ENCODE measurements around the gene OR2AT4. TPM values are rescaled to one million over a fixed set of nuclear protein-coding genes. Genes with fewer than 3 reads are reported as not detected.
"Not testable (repeated sequence)": the region's sequence is repeated elsewhere in the genome, so short reads cannot be mapped to it uniquely, and the experiment has no call there.

OR2AT4 gene
- total RNA-seq, 1 donor from 2014 or later, result not detected

- Mint-ChIP-seq H3K9me3 (peaks cover 28% of the 10 kb centered on the region), H3K27me3 (peaks cover 23% of the 10 kb centered on the region)
- no peak for TF ChIP-seq CTCF (IDR thresholded peaks at IDR 0.05)
Measured at GRCh38 chr11:75114465-75114864, 17.8 kb upstream of the OR2AT4 start.

DNA sequence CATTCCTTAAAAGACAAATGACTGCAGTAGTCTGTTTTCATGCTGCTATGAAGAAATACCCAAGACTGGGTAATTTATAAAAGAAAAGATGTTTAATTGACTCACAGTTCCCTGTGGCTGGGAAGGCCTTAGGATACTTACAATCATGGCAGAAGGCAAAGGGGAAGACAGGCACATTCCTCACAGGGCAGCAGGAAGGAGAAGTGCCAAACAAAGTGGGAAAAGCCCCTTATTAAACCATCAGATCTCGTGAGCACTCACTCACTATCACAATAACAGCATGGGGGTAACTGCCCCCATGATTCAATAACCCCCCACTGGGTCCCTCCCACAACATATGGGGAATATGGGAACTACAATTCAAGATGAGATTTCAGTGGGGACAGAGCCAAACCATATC is 16.4 kb upstream of the OR2AT4 start:
- POLR2A ChIA-PET, result no interaction called here
- Mint-ChIP-seq H3K27ac (no peak overlapping the region), H3K27me3 (peaks cover 20% of the 10 kb centered on the region), H3K9me3 (peaks cover 28% of the 10 kb centered on the region), H3K4me1 (no peaks in the 10 kb centered on the region), H3K4me3 (no peak overlapping the region), H3K36me3 (ENCODE audit: low read depth) (no peaks in the 10 kb centered on the region)
- CTCF ChIA-PET, result no interaction called here
- ATAC-seq (ENCODE audit: low read depth) (no peak), DNase-seq (no peak)
- no peak for TF ChIP-seq CTCF (IDR thresholded peaks at IDR 0.05)
- intact Hi-C loops (cut with micrococcal nuclease), result no loop called here

More at GRCh38 chr11:75114465-75114864, 17.8 kb upstream of the OR2AT4 start:
- ChIA-PET CTCF (no interaction called here), POLR2A (no interaction called here)
- no peak overlapping the region for H3K27ac Mint-ChIP-seq
- H3K4me1 Mint-ChIP-seq, result no peaks in the 10 kb centered on the region
- H3K4me3 Mint-ChIP-seq, result no peak overlapping the region
- intact Hi-C loops (cut with micrococcal nuclease), result no loop called here
- no peaks in the 10 kb centered on the region for H3K36me3 Mint-ChIP-seq (ENCODE audit: low read depth)
- ATAC-seq (ENCODE audit: low read depth), result no peak
- DNase-seq, result no peak

DNA sequence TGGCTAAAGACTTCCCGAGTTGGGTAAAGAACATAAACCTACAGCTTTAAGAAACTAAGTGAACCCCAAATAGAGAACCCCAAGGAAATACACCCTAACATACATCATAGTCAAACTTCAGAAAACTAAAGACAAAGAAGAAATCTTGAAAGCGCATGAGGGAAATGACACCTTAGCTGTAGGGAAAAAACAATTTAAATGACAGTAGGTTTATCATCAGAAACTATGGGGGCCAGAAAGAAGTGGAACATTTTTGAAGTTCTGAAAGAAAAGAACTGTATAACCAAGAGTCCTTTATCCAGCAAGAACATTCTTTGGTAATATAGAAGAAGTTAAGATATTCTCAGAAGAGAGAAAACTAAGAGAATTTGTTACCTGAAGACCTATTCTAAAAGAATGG is 15.5 kb upstream of the OR2AT4 start:
- DNase-seq, result no peak
- ATAC-seq (ENCODE audit: low read depth), result no peak
- ChIA-PET CTCF (no interaction called here), POLR2A (no interaction called here)
- H3K27me3 Mint-ChIP-seq, result peaks cover 17% of the 10 kb centered on the region
- no peak overlapping the region for H3K27ac Mint-ChIP-seq
- no peak overlapping the region for H3K4me3 Mint-ChIP-seq
- no peak for TF ChIP-seq CTCF (IDR thresholded peaks at IDR 0.05)
- no peaks in the 10 kb centered on the region for H3K4me1 Mint-ChIP-seq
- no peaks in the 10 kb centered on the region for H3K36me3 Mint-ChIP-seq (ENCODE audit: low read depth)
- H3K9me3 Mint-ChIP-seq, result peaks cover 28% of the 10 kb centered on the region
- intact Hi-C loops (cut with micrococcal nuclease), result no loop called here

GRCh38 chr11:75107187-75107586 is 10.5 kb upstream of the OR2AT4 start:
- H3K4me3 Mint-ChIP-seq, result no peak overlapping the region
- intact Hi-C loops (cut with micrococcal nuclease), result no loop called here
- no peak for ATAC-seq (ENCODE audit: low read depth)
- ChIA-PET CTCF (no interaction called here), POLR2A (no interaction called here)
- DNase-seq, result no peak
- H3K27me3 Mint-ChIP-seq, result peaks cover 15% of the 10 kb centered on the region
- H3K9me3 Mint-ChIP-seq, result peaks cover 12% of the 10 kb centered on the region
- H3K36me3 Mint-ChIP-seq (ENCODE audit: low read depth), result no peaks in the 10 kb centered on the region
- no peak for TF ChIP-seq CTCF (IDR thresholded peaks at IDR 0.05)
- no peaks in the 10 kb centered on the region for H3K4me1 Mint-ChIP-seq
- no peak overlapping the region for H3K27ac Mint-ChIP-seq

DNA sequence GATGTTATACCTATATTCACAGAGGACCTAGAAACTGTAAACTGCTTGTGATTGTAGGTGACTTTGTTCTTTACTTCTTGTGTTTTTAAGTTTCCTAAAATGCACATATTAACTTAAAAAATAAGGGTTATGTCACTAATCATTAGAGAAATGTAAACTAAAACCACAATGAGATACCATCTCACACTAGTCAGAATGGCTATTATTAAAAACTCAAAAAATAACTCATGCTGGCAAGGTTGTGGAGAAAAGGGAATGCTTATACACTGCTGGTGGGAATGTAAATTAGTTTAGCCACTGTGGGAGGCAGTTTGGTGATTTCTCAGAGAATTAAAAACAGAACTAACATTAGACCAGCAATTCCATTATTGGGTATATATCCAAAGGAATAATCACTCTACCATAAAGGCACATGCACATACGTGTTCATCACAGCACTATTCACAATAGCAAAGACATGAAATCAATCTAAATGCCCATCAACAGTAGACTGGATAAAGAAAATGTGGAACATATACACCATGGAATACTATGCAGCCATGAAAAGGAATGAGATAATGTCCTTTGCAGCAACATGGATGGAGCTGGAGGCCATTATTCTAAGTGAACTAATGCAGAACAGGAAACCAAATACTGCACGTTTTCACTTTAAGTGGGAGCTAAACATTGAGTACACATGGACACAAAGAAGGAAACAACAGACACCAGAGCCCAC is 9.4 kb upstream of the OR2AT4 start:
- peaks cover 19% of the 10 kb centered on the region for H3K27me3 Mint-ChIP-seq

DNA sequence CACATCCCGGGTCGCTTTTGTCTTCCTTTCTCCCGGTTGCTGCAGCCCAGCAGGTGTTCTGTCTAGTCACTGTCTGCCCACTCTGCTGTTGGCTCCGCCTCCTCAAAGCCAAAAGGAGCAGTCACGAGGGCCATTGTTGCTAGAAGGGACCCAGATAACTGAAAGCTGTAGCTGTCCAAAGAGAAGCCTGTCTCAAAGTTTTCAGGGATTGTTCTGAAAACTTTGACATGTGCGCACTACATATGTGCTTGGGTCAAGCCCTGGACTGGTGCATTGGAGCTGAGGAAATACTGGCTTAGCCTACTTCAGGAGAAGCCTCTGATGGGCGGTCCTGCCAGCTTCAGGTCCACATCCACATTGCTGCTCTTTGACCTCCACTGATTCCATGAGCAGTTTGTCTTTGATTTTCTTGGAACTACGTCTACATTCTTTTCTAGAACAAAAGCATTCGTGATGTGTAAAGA is 8.8 kb upstream of the OR2AT4 start:
- intact Hi-C loops (cut with micrococcal nuclease), result no loop called here
- Mint-ChIP-seq H3K36me3 (ENCODE audit: low read depth) (no peaks in the 10 kb centered on the region), H3K4me3 (no peak overlapping the region), H3K9me3 (peaks cover 1% of the 10 kb centered on the region), H3K27me3 (peaks cover 23% of the 10 kb centered on the region), H3K4me1 (no peaks in the 10 kb centered on the region), H3K27ac (no peak overlapping the region)
- ATAC-seq (ENCODE audit: low read depth) (no peak), DNase-seq (no peak)
- ChIA-PET POLR2A (no interaction called here), CTCF (no interaction called here)
- no peak for TF ChIP-seq CTCF (IDR thresholded peaks at IDR 0.05)

More for the DNA sequence above, 9.4 kb upstream of the OR2AT4 start:
- H3K9me3 Mint-ChIP-seq; H3K36me3 Mint-ChIP-seq (ENCODE audit: low read depth); H3K4me3 Mint-ChIP-seq; POLR2A ChIA-PET; H3K27ac Mint-ChIP-seq; DNase-seq; H3K4me1 Mint-ChIP-seq; CTCF ChIA-PET; ATAC-seq (ENCODE audit: low read depth); intact Hi-C loops (cut with micrococcal nuclease): not testable (repeated sequence)
